HepG2 (cell line): ENCODE results near the gene HERPUD2. TPM values are rescaled to one million over a fixed set of nuclear protein-coding genes. Genes with fewer than 3 reads are reported as not detected.

ENCODE experiments used
- BCL6 ChIP-seq: IDR thresholded peaks from 2 replicates; pipeline ENCODE4 v1.6.1; 2016; ENCODE audit warnings: missing genetic modification reagents, missing compliant biosample characterization
- CREM ChIP-seq, 2 experiments: sonication (generic) in 1 of 2; formaldehyde crosslinking in 1 of 2; IDR thresholded peaks; 2 replicates each; pipeline versions ENCODE4 v1.4.0 to v1.6.1; 2016 to 2020; ENCODE audit warnings: antibody characterized with exemption in 1 of 2, mild to moderate bottlenecking in 1 of 2, missing genetic modification reagents in 1 of 2
- HBP1 ChIP-seq: IDR thresholded peaks from 2 replicates; pipeline ENCODE4 v1.6.1; 2016; ENCODE audit warnings: low read depth, control low read depth
- HNRNPK ChIP-seq: fragments of 200-400 bp; formaldehyde crosslinking; IDR thresholded peaks from 2 replicates; pipeline ENCODE4 v1.6.1; 2018; ENCODE audit warnings: low read length, low read depth, moderate library complexity, mild to moderate bottlenecking; ENCODE audit not compliant: poor library complexity, severe bottlenecking
- KDM2A ChIP-seq: sonication (generic); formaldehyde crosslinking; IDR thresholded peaks from 2 replicates; pipeline ENCODE4 v1.4.0; 2020; ENCODE audit warnings: low read depth, missing genetic modification reagents, borderline replicate concordance
- KDM4B ChIP-seq: sonication (generic); formaldehyde crosslinking; IDR thresholded peaks from 2 replicates; pipeline ENCODE4 v1.4.0; 2020; ENCODE audit warnings: missing genetic modification reagents
- KIAA2018 ChIP-seq: sonication (generic); formaldehyde crosslinking; IDR thresholded peaks from 2 replicates; pipeline ENCODE4 v1.5.0; 2020; ENCODE audit warnings: mild to moderate bottlenecking, missing genetic modification reagents, borderline replicate concordance
- KLF11 ChIP-seq: IDR thresholded peaks from 2 replicates; pipeline ENCODE4 v1.6.1; 2016; ENCODE audit warnings: missing compliant biosample characterization
- MAFK ChIP-seq, 2 experiments: IDR thresholded peaks in 1 of 2; conservative IDR thresholded peaks in 1 of 2; 2 replicates each; pipeline ENCODE4 v1.6.1; 2011; ENCODE audit warnings: improper control_type of control experiment in 2 of 2, low read length in 2 of 2
- MBNL3 ChIP-seq: fragments of 250-450 bp; sonication (Bioruptor Pico); conservative IDR thresholded peaks from 2 replicates; pipeline ENCODE4 v1.8.0; 2022; ENCODE audit warnings: mild to moderate bottlenecking, inconsistent platforms
- NCOR1 ChIP-seq: fragments of 200-600 bp; sonication (generic); IDR thresholded peaks from 2 replicates; pipeline ENCODE4 v1.7.0; 2017; ENCODE audit warnings: antibody characterized with exemption, low read length, borderline replicate concordance
- SRSF1 ChIP-seq: fragments of 200-400 bp; formaldehyde crosslinking; optimal IDR thresholded peaks from 2 replicates; pipeline ENCODE3; 2017; ENCODE audit warnings: mild to moderate bottlenecking, low read depth, low read length, moderate library complexity
- TBL1XR1 ChIP-seq: fragments of 150-350 bp; IDR thresholded peaks from 2 replicates; pipeline ENCODE4 v1.6.1; 2014; ENCODE audit warnings: borderline replicate concordance, low read length; ENCODE audit not compliant: partially characterized antibody
- YEATS2 ChIP-seq: sonication (generic); formaldehyde crosslinking; IDR thresholded peaks from 2 replicates; pipeline ENCODE4 v1.4.0; 2020; ENCODE audit warnings: missing genetic modification reagents, borderline replicate concordance
- ZNF281 ChIP-seq: sonication (generic); formaldehyde crosslinking; IDR thresholded peaks from 2 replicates; pipeline ENCODE4 v1.4.0; 2020; ENCODE audit warnings: missing genetic modification reagents, borderline replicate concordance
- ZNF790 ChIP-seq: sonication (generic); formaldehyde crosslinking; IDR thresholded peaks from 2 replicates; pipeline ENCODE4 v1.8.0; 2022; ENCODE audit warnings: missing genetic modification reagents, mild to moderate bottlenecking, borderline replicate concordance
- polyA plus RNA-seq, 8 experiments: library from polyadenylated mRNA; depleted of rRNA in 3 of 8; stranded (reverse) in 7 of 8; unstranded in 1 of 8; fragments of >200 nt; fragmentation: Illumina TruSeq in 4 of 8; extraction: Trizol in 4 of 8; gene quantifications; 2 replicates each; pipeline versions ENCODE4 v1.2.1 to v1.2.3, GENCODE V29; 2011 to 2016; ENCODE audit warnings: low read depth in 4 of 8, missing spikeins in 1 of 8, mixed read lengths in 1 of 8; ENCODE audit not compliant: insufficient read depth in 1 of 8
- total RNA-seq, 5 experiments: library from RNA; depleted of rRNA; stranded (reverse); fragments of >200 nt; fragmentation: Illumina TruSeq; extraction: Trizol; gene quantifications; 2 replicates each; pipeline ENCODE4 v1.2.3, GENCODE V29; 2016; ENCODE audit warnings: low read depth in 1 of 5

The HERPUD2 gene
- total and polyA plus RNA-seq, 2 of the 13 experiments (the other 11 are each of a cell fraction or from before 2014, with no cell fraction given) = 10.7 to 38.6 TPM

GRCh38 chr7:35694784-35695472 is at the start of gene HERPUD2 (continued):
- TF ChIP-seq HNRNPK (peak; percentile 79), CREM (IDR thresholded peaks at IDR 0.05) (peak; percentile 86), CREM (CRISPR knock-in tag; IDR thresholded peaks at IDR 0.05) (no peak), MBNL3 (CRISPR knock-in tag) (no peak), YEATS2 (CRISPR knock-in tag) (peak; percentile 91; the same call in 1 of the 2 replicates), KDM2A (CRISPR knock-in tag) (peak; percentile 83; the same call in 1 of the 2 replicates), NCOR1 (peak; percentile 46; the same call in 1 of the 2 replicates), ZNF790 (CRISPR knock-in tag) (peak; percentile 85; the same call in 1 of the 2 replicates), HBP1 (CRISPR knock-in tag) (peak; percentile 41; the same call in 1 of the 2 replicates), BCL6 (CRISPR knock-in tag) (0 out of 2 replicates have a peak, but pooled peaks have one; percentile 53), KDM4B (peak; percentile 70; the same call in 1 of the 2 replicates), SRSF1 (no peak), ZNF281 (CRISPR knock-in tag) (peak; percentile 40; the same call in 1 of the 2 replicates), TBL1XR1 (no peak), KLF11 (CRISPR knock-in tag) (no peak), MAFK (conservative IDR thresholded peaks at IDR 0.05 in 1 of 2, IDR thresholded peaks at IDR 0.05 in 1 of 2; ENCODE audit: low read length in 2 of 2) (no peak), KIAA2018 (CRISPR knock-in tag) (no peak)
